Trophoblast cell (in vitro differentiated cells and primary cell): ENCODE measurements around the gene MPP4.

Experiments
- DNase-seq, 2 donors: peaks; one replicate each; pipeline ENCODE4 v3.0.0-alpha.2; 2016
- H2AFZ ChIP-seq: 2 replicates; pipeline ENCODE4 v1.6.1; 2013; ENCODE audit warnings: low read length, moderate library complexity, mild to moderate bottlenecking; ENCODE audit not compliant: insufficient read depth, poor library complexity
- H2AK5ac ChIP-seq: 2 replicates; pipeline ENCODE4 v1.6.1; 2013; ENCODE audit warnings: mild to moderate bottlenecking, low read length
- H2BK120ac ChIP-seq: 2 replicates; pipeline ENCODE4 v1.6.1; 2013; ENCODE audit warnings: low read length, mild to moderate bottlenecking, moderate library complexity; ENCODE audit not compliant: insufficient read depth, poor library complexity
- H2BK12ac ChIP-seq: 2 replicates; pipeline ENCODE4 v1.6.1; 2013; ENCODE audit warnings: mild to moderate bottlenecking, low read length, moderate library complexity
- H2BK5ac ChIP-seq: 2 replicates; pipeline ENCODE4 v1.6.1; 2013; ENCODE audit warnings: low read length, low read depth, moderate library complexity, mild to moderate bottlenecking; ENCODE audit not compliant: poor library complexity
- H3K14ac ChIP-seq: 2 replicates; pipeline ENCODE4 v1.6.1; 2013; ENCODE audit warnings: mild to moderate bottlenecking, low read length
- H3K18ac ChIP-seq: 2 replicates; pipeline ENCODE4 v1.6.1; 2013; ENCODE audit warnings: mild to moderate bottlenecking, low read length
- H3K23ac ChIP-seq: 2 replicates; pipeline ENCODE4 v1.6.1; 2013; ENCODE audit warnings: low read length
- H3K27ac ChIP-seq: 2 replicates; pipeline ENCODE4 v1.5.1; 2013; ENCODE audit warnings: low read depth, mild to moderate bottlenecking, inconsistent platforms, low read length, moderate library complexity
- H3K27me3 ChIP-seq: 2 replicates; pipeline ENCODE4 v1.6.1; 2013; ENCODE audit warnings: inconsistent platforms, mild to moderate bottlenecking, low read length, moderate library complexity; ENCODE audit not compliant: insufficient read depth
- H3K36me3 ChIP-seq, 2 experiments: 1 replicate in 1 of 2; 2 replicates in 1 of 2; pipeline ENCODE4 v1.6.1; 2013; ENCODE audit warnings: low read length in 2 of 2, mild to moderate bottlenecking in 2 of 2, moderate library complexity in 1 of 2; ENCODE audit not compliant: insufficient read depth in 2 of 2, control insufficient read depth in 1 of 2
- H3K4ac ChIP-seq: 2 replicates; pipeline ENCODE4 v1.6.1; 2013; ENCODE audit warnings: low read depth, mild to moderate bottlenecking, low read length, moderate library complexity
- H3K4me1 ChIP-seq, 2 experiments: 1 replicate in 1 of 2; 2 replicates in 1 of 2; pipeline ENCODE4 v1.6.1; 2013; ENCODE audit warnings: low read length in 2 of 2, mild to moderate bottlenecking in 2 of 2, moderate library complexity in 1 of 2; ENCODE audit not compliant: insufficient read depth in 2 of 2, control insufficient read depth in 1 of 2
- H3K4me2 ChIP-seq: 2 replicates; pipeline ENCODE4 v1.6.1; 2013; ENCODE audit warnings: inconsistent platforms, mild to moderate bottlenecking, low read length, moderate library complexity
- H3K4me3 ChIP-seq: 2 replicates; pipeline ENCODE4 v1.5.1; 2013; ENCODE audit warnings: mild to moderate bottlenecking, low read depth, low read length, inconsistent platforms
- H3K79me1 ChIP-seq: one replicate; pipeline ENCODE4 v1.6.1; 2013; ENCODE audit warnings: low read length
- H3K79me2 ChIP-seq: 2 replicates; pipeline ENCODE4 v1.6.1; 2013; ENCODE audit warnings: low read length, mild to moderate bottlenecking; ENCODE audit not compliant: control insufficient read depth, insufficient read depth, poor library complexity
- H3K9ac ChIP-seq: 2 replicates; pipeline ENCODE4 v1.6.1; 2013; ENCODE audit warnings: mild to moderate bottlenecking, low read length
- H3K9me3 ChIP-seq: 2 replicates; pipeline ENCODE4 v1.6.1; 2013; ENCODE audit warnings: low read depth, mild to moderate bottlenecking, control low read depth, inconsistent platforms, low read length; ENCODE audit not compliant: insufficient read depth
- H4K12ac ChIP-seq: 2 replicates; pipeline ENCODE4 v1.6.1; 2013; ENCODE audit warnings: low read depth, mild to moderate bottlenecking, low read length, moderate library complexity
- H4K8ac ChIP-seq: 2 replicates; pipeline ENCODE4 v1.6.1; 2013; ENCODE audit warnings: low read depth, mild to moderate bottlenecking, low read length, moderate library complexity
- H4K91ac ChIP-seq: one replicate; pipeline ENCODE4 v1.6.1; 2013; ENCODE audit warnings: low read depth, mild to moderate bottlenecking, low read length, moderate library complexity
- WGBS: extraction: QIAGEN DNeasy Blood & Tissue Kit; methylation state at CpG from one replicate; pipeline ENCODE4 v1.1.7; 2013; ENCODE audit warnings: missing lambda C conversion rate; ENCODE audit not compliant: insufficient read length, insufficient coverage; ENCODE audit errors: extremely low coverage; 5-methylcytosine and 5-hydroxymethylcytosine counted together

MPP4 gene

GRCh38 chr2:201704536-201704935 lies 6.1 kb upstream of the MPP4 start:
- no peak overlapping the region for H3K9ac ChIP-seq
- no peaks in the 10 kb centered on the region for H3K79me1 ChIP-seq
- H3K4ac ChIP-seq: no peak overlapping the region
- no peak overlapping the region for H2BK5ac ChIP-seq
- no peak overlapping the region for H3K18ac ChIP-seq
- WGBS: no CpG with 5 or more reads among the region's 5 CpGs
- no peak overlapping the region for H2BK12ac ChIP-seq
- no peak overlapping the region for H4K8ac ChIP-seq
- H3K79me2 ChIP-seq: no peaks in the 10 kb centered on the region
- no peak overlapping the region for H3K14ac ChIP-seq
- no peak overlapping the region for H4K91ac ChIP-seq
- DNase-seq: no peak
- H2AFZ ChIP-seq: no peak overlapping the region
- no peak overlapping the region for H3K4me2 ChIP-seq
- H3K36me3 ChIP-seq: peaks cover 9 to 21% of the 10 kb centered on the region in 2 experiments
- no peaks in the 10 kb centered on the region for H3K4me1 ChIP-seq
- H3K9me3 ChIP-seq: no peaks in the 10 kb centered on the region
- no peak overlapping the region for H2AK5ac ChIP-seq
- H3K27me3 ChIP-seq: no peaks in the 10 kb centered on the region
- no peak overlapping the region for H3K27ac ChIP-seq
- H3K23ac ChIP-seq: no peak overlapping the region
- no peak overlapping the region for H4K12ac ChIP-seq
- no peak overlapping the region for H2BK120ac ChIP-seq
- H3K4me3 ChIP-seq: no peak overlapping the region

- Histone ChIP-seq H3K79me2 (no peaks in the 10 kb centered on the region), H2BK12ac (no peak overlapping the region), H2BK5ac (no peak overlapping the region), H3K27me3 (no peaks in the 10 kb centered on the region), H4K91ac (no peak overlapping the region), H3K27ac (no peak overlapping the region), H3K79me1 (peaks cover 4% of the 10 kb centered on the region), H2AK5ac (no peak overlapping the region), H2AFZ (no peak overlapping the region), H4K8ac (no peak overlapping the region), H3K4me2 (no peak overlapping the region), H3K18ac (no peak overlapping the region), H3K9ac (no peak overlapping the region), H4K12ac (no peak overlapping the region), H3K9me3 (no peaks in the 10 kb centered on the region), H3K4ac (no peak overlapping the region), H3K36me3 (peaks cover 3 to 12% of the 10 kb centered on the region in 2 experiments), H3K4me1 (peaks cover 9 to 10% of the 10 kb centered on the region in 2 experiments), H3K14ac (no peak overlapping the region), H3K23ac (no peak overlapping the region), H2BK120ac (no peak overlapping the region), H3K4me3 (no peak overlapping the region)
- DNase-seq: no peak
- no CpG with 5 or more reads among the region's 1 CpG for WGBS
These were observed 3.2 kb upstream of the MPP4 start for GRCh38 chr2:201701646-201702045.

DNA sequence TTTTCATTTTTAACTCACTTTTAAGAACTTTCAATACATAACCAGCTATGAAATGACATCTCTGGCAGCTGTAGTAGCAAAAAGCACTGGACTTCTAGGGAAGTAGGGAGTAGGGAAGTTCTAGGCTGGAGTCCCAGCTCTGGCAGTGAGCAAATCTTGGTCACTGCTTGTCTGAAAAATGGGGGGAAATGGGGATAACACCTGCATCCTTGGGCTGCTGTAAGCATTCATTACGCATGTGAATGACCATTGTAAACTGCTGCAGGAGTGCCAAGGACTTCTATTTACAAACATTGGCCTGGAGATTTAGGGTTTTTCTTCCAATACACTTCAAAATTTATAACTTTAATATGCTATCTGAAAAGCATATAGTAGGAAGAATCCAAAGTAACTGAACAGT lies 972 bp upstream of the MPP4 start:
- H3K23ac ChIP-seq: no peak overlapping the region
- H3K36me3 ChIP-seq: peaks cover 0 to 8% of the 10 kb centered on the region in 2 experiments
- no peak overlapping the region for H3K18ac ChIP-seq
- H3K79me1 ChIP-seq: peaks cover 4% of the 10 kb centered on the region
- no peak overlapping the region for H3K27ac ChIP-seq
- H2AFZ ChIP-seq: no peak overlapping the region
- H2BK5ac ChIP-seq: no peak overlapping the region
- H4K91ac ChIP-seq: peak overlapping the region; percentile 23
- H3K27me3 ChIP-seq: no peaks in the 10 kb centered on the region
- H3K4me2 ChIP-seq: no peak overlapping the region
- H2BK12ac ChIP-seq: no peak overlapping the region
- H3K79me2 ChIP-seq: no peaks in the 10 kb centered on the region
- H4K8ac ChIP-seq: no peak overlapping the region
- WGBS: no CpG with 5 or more reads among the region's 1 CpG
- H3K4me1 ChIP-seq: peaks cover 9 to 10% of the 10 kb centered on the region in 2 experiments
- H3K9ac ChIP-seq: no peak overlapping the region
- H3K9me3 ChIP-seq: no peaks in the 10 kb centered on the region
- DNase-seq: no peak
- no peak overlapping the region for H3K4ac ChIP-seq
- H3K4me3 ChIP-seq: no peak overlapping the region
- H2BK120ac ChIP-seq: no peak overlapping the region
- H3K14ac ChIP-seq: no peak overlapping the region
- H4K12ac ChIP-seq: no peak overlapping the region
- no peak overlapping the region for H2AK5ac ChIP-seq

GRCh38 chr2:201697899-201698298 lies 545 bp downstream of the MPP4 start:
- Histone ChIP-seq H3K4ac (no peak overlapping the region), H3K4me2 (no peak overlapping the region), H4K12ac (no peak overlapping the region), H3K27ac (peak overlapping the region; percentile 77), H3K14ac (no peak overlapping the region), H3K27me3 (no peaks in the 10 kb centered on the region), H3K18ac (no peak overlapping the region), H3K9me3 (no peaks in the 10 kb centered on the region), H3K79me1 (peaks cover 4% of the 10 kb centered on the region), H3K9ac (no peak overlapping the region), H2BK5ac (no peak overlapping the region), H3K23ac (no peak overlapping the region), H3K4me3 (no peak overlapping the region), H2AFZ (no peak overlapping the region), H2AK5ac (no peak overlapping the region), H3K36me3 (peaks cover 0 to 5% of the 10 kb centered on the region in 2 experiments), H3K79me2 (no peaks in the 10 kb centered on the region), H4K91ac (no peak overlapping the region), H2BK120ac (no peak overlapping the region), H4K8ac (no peak overlapping the region), H3K4me1 (peaks cover 9 to 10% of the 10 kb centered on the region in 2 experiments), H2BK12ac (no peak overlapping the region)
- DNase-seq: peak in 1 of 2 donors; percentile 23
- whole genome bisulfite sequencing: no CpG with 5 or more reads among the region's 2 CpGs
